IMR-90 (cell line): ENCODE results near the gene C1orf159. TPM values are rescaled to one million over a fixed set of nuclear protein-coding genes. Genes with fewer than 3 reads are reported as not detected.

Experiments
- ATAC-seq: fragments of 200-7000 bp; cut with Tn5 transposase; 2 replicates; pipeline ENCODE4 v1.9.1; 2020; ENCODE audit warnings: low read depth, mild to moderate bottlenecking, moderate library complexity
- BruUV-seq: library from RNA; stranded (reverse); fragments of 400-500 nt; replicated peaks from 2 replicates; lab custom pipeline; 2021; lab: Mats Ljungman, UMichigan
- CTCF ChIA-PET: fragments of 300-600 bp; formaldehyde crosslinking; extraction: SDS; loops from one replicate; lab custom pipeline; 2021; ENCODE audit warnings: antibody characterized with exemption; lab: Yijun Ruan, JAX
- POLR2A ChIA-PET: fragments of 300-600 bp; sonication (Branson Sonifier 250); formaldehyde crosslinking; loops from one replicate; lab custom pipeline; 2022; ENCODE audit warnings: antibody characterized with exemption; ENCODE audit not compliant: unreplicated experiment; lab: Charles Lee
- DNase-seq: peaks from one replicate; pipeline ENCODE4 v3.0.0; 2013
- H2AFZ ChIP-seq: replicated peaks from 2 replicates; pipeline ENCODE3; 2013; ENCODE audit warnings: low read length, mild to moderate bottlenecking; ENCODE audit not compliant: poor library complexity
- H2AK5ac ChIP-seq: 2 replicates; pipeline ENCODE4 v1.6.1; 2013; ENCODE audit warnings: low read depth, low read length, inconsistent platforms
- H2AK9ac ChIP-seq: replicated peaks from 2 replicates; pipeline ENCODE3; 2013; ENCODE audit warnings: mild to moderate bottlenecking, low read depth, low read length, moderate library complexity; ENCODE audit not compliant: poor library complexity
- H2BK120ac ChIP-seq: 2 replicates; pipeline ENCODE4 v1.6.1; 2013; ENCODE audit warnings: low read depth, low read length, inconsistent platforms
- H2BK15ac ChIP-seq: 3 replicates; pipeline ENCODE4 v1.6.1; 2013; ENCODE audit warnings: low read depth, low read length, inconsistent platforms
- H2BK20ac ChIP-seq: 2 replicates; pipeline ENCODE4 v1.6.1; 2013; ENCODE audit warnings: low read depth, mild to moderate bottlenecking, inconsistent platforms, low read length, moderate library complexity
- H2BK5ac ChIP-seq: 2 replicates; pipeline ENCODE4 v1.6.1; 2013; ENCODE audit warnings: mild to moderate bottlenecking, low read depth, low read length, inconsistent platforms; ENCODE audit not compliant: poor library complexity, severe bottlenecking
- H3K14ac ChIP-seq: replicated peaks from 2 replicates; pipeline ENCODE4 v1.6.1; 2013; ENCODE audit warnings: low read depth, low read length, inconsistent platforms
- H3K18ac ChIP-seq: 2 replicates; pipeline ENCODE4 v1.6.1; 2013; ENCODE audit warnings: low read depth, low read length, control low read depth
- H3K23ac ChIP-seq: 2 replicates; pipeline ENCODE4 v1.6.1; 2013; ENCODE audit warnings: low read depth, low read length, inconsistent platforms
- H3K27ac ChIP-seq: 2 replicates; pipeline ENCODE4 v1.5.1; 2013; ENCODE audit warnings: mild to moderate bottlenecking, control low read depth, low read length; ENCODE audit not compliant: insufficient read depth
- H3K27me3 ChIP-seq: 2 replicates; pipeline ENCODE4 v1.6.1; 2013; ENCODE audit warnings: low read length; ENCODE audit not compliant: control insufficient read depth, insufficient read depth
- H3K36me3 ChIP-seq: 2 replicates; pipeline ENCODE4 v1.6.1; 2013; ENCODE audit warnings: low read length, mixed read lengths; ENCODE audit not compliant: control insufficient read depth, insufficient read depth
- H3K4ac ChIP-seq: 2 replicates; pipeline ENCODE4 v1.6.1; 2013; ENCODE audit warnings: low read depth, low read length, inconsistent platforms
- H3K4me1 ChIP-seq: 2 replicates; pipeline ENCODE4 v1.6.1; 2013; ENCODE audit warnings: low read length, mixed read lengths; ENCODE audit not compliant: control insufficient read depth, insufficient read depth
- H3K4me2 ChIP-seq: 2 replicates; pipeline ENCODE4 v1.6.1; 2013; ENCODE audit warnings: low read depth, mild to moderate bottlenecking, control low read depth, low read length, moderate library complexity
- H3K4me3 ChIP-seq: 2 replicates; pipeline ENCODE4 v1.5.1; 2013; ENCODE audit warnings: low read depth, mild to moderate bottlenecking, control low read depth, low read length, moderate library complexity; ENCODE audit not compliant: insufficient read depth
- H3K56ac ChIP-seq: 2 replicates; pipeline ENCODE4 v1.6.1; 2013; ENCODE audit warnings: low read length, inconsistent platforms; ENCODE audit not compliant: insufficient read depth; ENCODE audit errors: extremely low read depth
- H3K79me1 ChIP-seq, 2 experiments: 2 replicates each; pipeline ENCODE4 v1.6.1; 2013; ENCODE audit warnings: low read length in 2 of 2, inconsistent platforms in 1 of 2, low read depth in 1 of 2
- H3K9ac ChIP-seq: 2 replicates; pipeline ENCODE4 v1.6.1; 2013; ENCODE audit warnings: low read depth, low read length, control low read depth
- H3K9me1 ChIP-seq: 2 replicates; pipeline ENCODE4 v1.6.1; 2013; ENCODE audit warnings: low read length, inconsistent platforms; ENCODE audit not compliant: insufficient read depth
- H3K9me3 ChIP-seq: 2 replicates; pipeline ENCODE4 v1.6.1; 2013; ENCODE audit warnings: low read length; ENCODE audit not compliant: control insufficient read depth, insufficient read depth
- H4K20me1 ChIP-seq: 2 replicates; pipeline ENCODE4 v1.6.1; 2013; ENCODE audit warnings: low read length, inconsistent platforms; ENCODE audit not compliant: insufficient read depth
- H4K5ac ChIP-seq: 2 replicates; pipeline ENCODE4 v1.6.1; 2013; ENCODE audit warnings: mild to moderate bottlenecking, low read depth, low read length, control low read depth
- H4K8ac ChIP-seq, 2 experiments: 2 replicates each; pipeline ENCODE4 v1.6.1; 2013; ENCODE audit warnings: low read depth in 2 of 2, low read length in 2 of 2, control low read depth in 1 of 2, inconsistent platforms in 1 of 2
- H4K91ac ChIP-seq: 2 replicates; pipeline ENCODE4 v1.6.1; 2013; ENCODE audit warnings: low read depth, low read length, inconsistent platforms; ENCODE audit not compliant: insufficient read depth
- BHLHE40 ChIP-seq: fragments of 150-350 bp; IDR thresholded peaks from 2 replicates; pipeline ENCODE4 v1.6.1; 2016; ENCODE audit warnings: mild to moderate bottlenecking, low read depth, low read length
- CEBPB ChIP-seq: IDR thresholded peaks from 2 replicates; pipeline ENCODE4 v1.6.1; 2012; ENCODE audit warnings: low read depth, low read length, improper control_type of control experiment
- CHD1 ChIP-seq: IDR thresholded peaks from 2 replicates; pipeline ENCODE4 v1.6.1; 2012; ENCODE audit warnings: low read depth, low read length, improper control_type of control experiment
- FOS ChIP-seq: fragments of 150-350 bp; IDR thresholded peaks from 2 replicates; pipeline ENCODE4 v1.6.1; 2016; ENCODE audit warnings: low read depth, low read length
- MAFK ChIP-seq: IDR thresholded peaks from 2 replicates; pipeline ENCODE4 v1.6.1; 2012; ENCODE audit warnings: low read depth, low read length, improper control_type of control experiment
- MAZ ChIP-seq: IDR thresholded peaks from 2 replicates; pipeline ENCODE4 v1.6.1; 2012; ENCODE audit warnings: low read depth, mild to moderate bottlenecking, low read length, improper control_type of control experiment, moderate library complexity, borderline replicate concordance
- MXI1 ChIP-seq: IDR thresholded peaks from 2 replicates; pipeline ENCODE4 v1.6.1; 2012; ENCODE audit warnings: low read depth, mild to moderate bottlenecking, low read length, moderate library complexity, borderline replicate concordance
- NFE2L2 ChIP-seq: fragments of 150-350 bp; IDR thresholded peaks from 2 replicates; pipeline ENCODE4 v1.6.1; 2016; ENCODE audit warnings: low read depth, mild to moderate bottlenecking, low read length
- POLR2A ChIP-seq: IDR thresholded peaks from 2 replicates; pipeline ENCODE4 v1.6.1; 2012; ENCODE audit warnings: mild to moderate bottlenecking, low read depth, low read length
- RAD21 ChIP-seq: IDR thresholded peaks from 2 replicates; pipeline ENCODE4 v1.6.1; 2012; ENCODE audit warnings: low read length, improper control_type of control experiment
- RCOR1 ChIP-seq: IDR thresholded peaks from 2 replicates; pipeline ENCODE4 v1.6.1; 2012; ENCODE audit warnings: mild to moderate bottlenecking, low read length, improper control_type of control experiment; ENCODE audit not compliant: insufficient replicate concordance
- RFX5 ChIP-seq: IDR thresholded peaks from 2 replicates; pipeline ENCODE4 v1.8.0; 2012; ENCODE audit warnings: low read depth, mild to moderate bottlenecking, low read length, moderate library complexity
- SMC3 ChIP-seq: fragments of 150-350 bp; IDR thresholded peaks from 2 replicates; pipeline ENCODE4 v1.6.1; 2016; ENCODE audit warnings: low read depth, mild to moderate bottlenecking, antibody characterized with exemption, low read length, moderate library complexity
- WGBS, 2 experiments: methylation state at CpG; one replicate each; pipeline versions ENCODE4 v1.1.5 to v1.1.7; 2013; ENCODE audit warnings: missing lambda C conversion rate in 2 of 2; ENCODE audit not compliant: insufficient read length in 1 of 2; ENCODE audit errors: extremely low coverage in 2 of 2; 5-methylcytosine and 5-hydroxymethylcytosine counted together
- dilution Hi-C: fragments of 300-500 bp; cut with HindIII; formaldehyde crosslinking; loops from one replicate; pipeline ENCODE4 v1.14.3; 2018; ENCODE audit warnings: low sequenced_read_pairs; ENCODE audit not compliant: unreplicated experiment
- in situ Hi-C: fragments of 300-500 bp; cut with MboI; formaldehyde crosslinking; loops from 3 replicates; pipeline ENCODE4 v1.14.3; 2019; ENCODE audit warnings: low sequenced_read_pairs, inconsistent platforms, mixed read lengths
- intact Hi-C: fragments of 100-400 bp; cut with micrococcal nuclease; formaldehyde crosslinking; loops from 2 replicates; pipeline ENCODE4 v1.10.0; 2022
- polyA plus RNA-seq, 3 experiments: library from polyadenylated mRNA; depleted of rRNA; stranded (reverse); fragments of >200 nt; gene quantifications; 2 replicates each; pipeline ENCODE4 v1.2.3, GENCODE V29; 2012; ENCODE audit warnings: low replicate concordance in 1 of 3
- total RNA-seq: library from RNA; depleted of rRNA; stranded (reverse); fragments of >200 nt; gene quantifications from 2 replicates; pipeline ENCODE4 v1.2.3, GENCODE V29; 2012
- TF ChIP-seq, protein P1 (sequence below): fragments of 150-350 bp; IDR thresholded peaks from 2 replicates; pipeline ENCODE4 v1.6.1; 2017; ENCODE audit warnings: mild to moderate bottlenecking, antibody characterized with exemption, low read length, low read depth
- TF ChIP-seq, protein P2 (sequence below): fragments of 150-350 bp; IDR thresholded peaks from 2 replicates; pipeline ENCODE4 v1.6.1; 2016; ENCODE audit warnings: low read depth, mild to moderate bottlenecking, low read length, moderate library complexity, borderline replicate concordance
- TF ChIP-seq, protein P3 (sequence below): conservative IDR thresholded peaks from 2 replicates; pipeline ENCODE4 v1.5.1; 2012; ENCODE audit warnings: mild to moderate bottlenecking, low read depth, low read length, improper control_type of control experiment

The C1orf159 gene
- total and polyA plus RNA-seq, 2 of the 4 experiments (the other 2 are of a cell fraction) = 2.9 to 12.6 TPM

DNA sequence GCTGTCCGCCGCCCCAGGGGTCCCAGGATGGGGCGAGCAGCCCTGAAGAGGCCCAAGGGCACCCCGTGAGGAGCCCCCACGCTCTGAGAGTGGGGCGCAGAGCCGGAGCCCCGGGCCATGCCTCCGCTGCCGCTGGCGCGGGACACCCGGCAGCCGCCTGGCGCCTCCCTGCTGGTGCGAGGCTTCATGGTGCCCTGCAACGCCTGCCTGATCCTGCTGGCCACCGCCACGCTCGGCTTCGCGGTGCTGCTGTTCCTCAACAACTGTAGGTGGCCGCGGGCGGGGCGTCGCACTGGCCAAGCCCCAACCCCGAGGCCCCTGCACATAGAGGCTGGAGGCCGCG, 81.5 kb downstream of the C1orf159 start:
- Histone ChIP-seq H3K14ac (no peak overlapping the region), H2BK120ac (no peak overlapping the region), H3K79me1 (peaks cover 18 to 52% of the 10 kb centered on the region in 2 experiments), H3K4ac (no peak overlapping the region), H2BK20ac (no peak overlapping the region), H3K4me3 (no peak overlapping the region), H2AFZ (no peak overlapping the region), H3K9me1 (0 out of 2 replicates have a peak, but pooled peaks cover 5% of the 10 kb centered on the region), H3K18ac (no peak overlapping the region), H3K27ac (no peak overlapping the region), H2AK5ac (no peak overlapping the region), H3K36me3 (peaks cover 13% of the 10 kb centered on the region), H3K4me2 (no peak overlapping the region), H3K9ac (no peak overlapping the region), H2BK15ac (no peak overlapping the region), H4K91ac (no peak overlapping the region), H4K8ac (no peak overlapping the region), H3K23ac (no peak overlapping the region), H3K9me3 (no peaks in the 10 kb centered on the region), H4K20me1 (peaks cover 76% of the 10 kb centered on the region), H2BK5ac (no peak overlapping the region), H3K56ac (no peak overlapping the region), H3K27me3 (no peaks in the 10 kb centered on the region), H2AK9ac (peak overlapping the region; percentile 5), H3K4me1 (peaks cover 5% of the 10 kb centered on the region; the same call in 1 of the 2 replicates), H4K5ac (no peak overlapping the region)
- in situ Hi-C loops (no loop called here), dilution Hi-C loops (no loop called here), intact Hi-C loops (loop anchor here (5.0 kb wide), 1 partner anchor 83 kb away; the partner anchor contains the start of gene C1orf159)
- CTCF ChIA-PET = no interaction called here
- POLR2A ChIA-PET = no interaction called here
- no peak for ATAC-seq
- TF ChIP-seq MAFK (no peak), CHD1 (no peak), MXI1 (no peak), BHLHE40 (no peak), NFE2L2 (no peak), POLR2A (no peak), MAZ (no peak), RAD21 (no peak), RCOR1 (no peak), FOS (no peak), RFX5 (no peak), CEBPB (no peak), SMC3 (no peak)
- TF ChIP-seq, protein P1, sequence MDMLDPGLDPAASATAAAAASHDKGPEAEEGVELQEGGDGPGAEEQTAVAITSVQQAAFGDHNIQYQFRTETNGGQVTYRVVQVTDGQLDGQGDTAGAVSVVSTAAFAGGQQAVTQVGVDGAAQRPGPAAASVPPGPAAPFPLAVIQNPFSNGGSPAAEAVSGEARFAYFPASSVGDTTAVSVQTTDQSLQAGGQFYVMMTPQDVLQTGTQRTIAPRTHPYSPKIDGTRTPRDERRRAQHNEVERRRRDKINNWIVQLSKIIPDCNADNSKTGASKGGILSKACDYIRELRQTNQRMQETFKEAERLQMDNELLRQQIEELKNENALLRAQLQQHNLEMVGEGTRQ = no peak
- TF ChIP-seq, protein P2, sequence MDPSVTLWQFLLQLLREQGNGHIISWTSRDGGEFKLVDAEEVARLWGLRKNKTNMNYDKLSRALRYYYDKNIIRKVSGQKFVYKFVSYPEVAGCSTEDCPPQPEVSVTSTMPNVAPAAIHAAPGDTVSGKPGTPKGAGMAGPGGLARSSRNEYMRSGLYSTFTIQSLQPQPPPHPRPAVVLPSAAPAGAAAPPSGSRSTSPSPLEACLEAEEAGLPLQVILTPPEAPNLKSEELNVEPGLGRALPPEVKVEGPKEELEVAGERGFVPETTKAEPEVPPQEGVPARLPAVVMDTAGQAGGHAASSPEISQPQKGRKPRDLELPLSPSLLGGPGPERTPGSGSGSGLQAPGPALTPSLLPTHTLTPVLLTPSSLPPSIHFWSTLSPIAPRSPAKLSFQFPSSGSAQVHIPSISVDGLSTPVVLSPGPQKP = no peak
- TF ChIP-seq, protein P3, sequence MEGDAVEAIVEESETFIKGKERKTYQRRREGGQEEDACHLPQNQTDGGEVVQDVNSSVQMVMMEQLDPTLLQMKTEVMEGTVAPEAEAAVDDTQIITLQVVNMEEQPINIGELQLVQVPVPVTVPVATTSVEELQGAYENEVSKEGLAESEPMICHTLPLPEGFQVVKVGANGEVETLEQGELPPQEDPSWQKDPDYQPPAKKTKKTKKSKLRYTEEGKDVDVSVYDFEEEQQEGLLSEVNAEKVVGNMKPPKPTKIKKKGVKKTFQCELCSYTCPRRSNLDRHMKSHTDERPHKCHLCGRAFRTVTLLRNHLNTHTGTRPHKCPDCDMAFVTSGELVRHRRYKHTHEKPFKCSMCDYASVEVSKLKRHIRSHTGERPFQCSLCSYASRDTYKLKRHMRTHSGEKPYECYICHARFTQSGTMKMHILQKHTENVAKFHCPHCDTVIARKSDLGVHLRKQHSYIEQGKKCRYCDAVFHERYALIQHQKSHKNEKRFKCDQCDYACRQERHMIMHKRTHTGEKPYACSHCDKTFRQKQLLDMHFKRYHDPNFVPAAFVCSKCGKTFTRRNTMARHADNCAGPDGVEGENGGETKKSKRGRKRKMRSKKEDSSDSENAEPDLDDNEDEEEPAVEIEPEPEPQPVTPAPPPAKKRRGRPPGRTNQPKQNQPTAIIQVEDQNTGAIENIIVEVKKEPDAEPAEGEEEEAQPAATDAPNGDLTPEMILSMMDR = no peak
- no TSS peak for BruUV-seq
- DNase-seq = no peak
- 85% methylated on average over 13 of the region's 30 CpGs; no CpG with 5 or more reads in 1 of the 2 experiments for WGBS, 2 experiments
